GM12878 (cell line): Measurements from ENCODE around the gene MICB.

Experiments
- ESRRA ChIP-seq: IDR thresholded peaks from 2 replicates; pipeline ENCODE4 v1.6.1; 2012; ENCODE audit warnings: mild to moderate bottlenecking, low read length, improper control_type of control experiment
- RAD21 ChIP-seq: IDR thresholded peaks from 2 replicates; pipeline ENCODE4 v1.6.1; 2011; ENCODE audit warnings: mild to moderate bottlenecking, low read depth, low read length, moderate library complexity; ENCODE audit not compliant: insufficient read depth
- RFX5 ChIP-seq: IDR thresholded peaks from 2 replicates; pipeline ENCODE4 v1.6.1; 2011; ENCODE audit warnings: low read depth, low read length, improper control_type of control experiment
- TBL1XR1 ChIP-seq: IDR thresholded peaks from 2 replicates; pipeline ENCODE4 v1.6.1; 2012; ENCODE audit warnings: low read depth, low read length, improper control_type of control experiment
- ZNF274 ChIP-seq: IDR thresholded peaks from one replicate; pipeline ENCODE4 v1.8.0; 2011; ENCODE audit not compliant: insufficient read length, insufficient read depth
- TF ChIP-seq, protein P1 (sequence below), 3 experiments: IDR thresholded peaks in 2 of 3; conservative IDR thresholded peaks in 1 of 3; 2 replicates each; pipeline ENCODE4 v1.5.1; 2011; ENCODE audit warnings: low read depth in 3 of 3, low read length in 3 of 3, mild to moderate bottlenecking in 3 of 3, control low read depth in 2 of 3, moderate library complexity in 2 of 3, inconsistent platforms in 1 of 3, mixed read lengths in 1 of 3; ENCODE audit not compliant: control insufficient read depth in 2 of 3, insufficient read depth in 1 of 3; ENCODE audit errors: extremely low read depth in 1 of 3
- TF ChIP-seq, protein P2 (sequence below): IDR thresholded peaks from 2 replicates; pipeline ENCODE4 v1.6.1; 2012; ENCODE audit warnings: low read depth, low read length, improper control_type of control experiment

DNA sequence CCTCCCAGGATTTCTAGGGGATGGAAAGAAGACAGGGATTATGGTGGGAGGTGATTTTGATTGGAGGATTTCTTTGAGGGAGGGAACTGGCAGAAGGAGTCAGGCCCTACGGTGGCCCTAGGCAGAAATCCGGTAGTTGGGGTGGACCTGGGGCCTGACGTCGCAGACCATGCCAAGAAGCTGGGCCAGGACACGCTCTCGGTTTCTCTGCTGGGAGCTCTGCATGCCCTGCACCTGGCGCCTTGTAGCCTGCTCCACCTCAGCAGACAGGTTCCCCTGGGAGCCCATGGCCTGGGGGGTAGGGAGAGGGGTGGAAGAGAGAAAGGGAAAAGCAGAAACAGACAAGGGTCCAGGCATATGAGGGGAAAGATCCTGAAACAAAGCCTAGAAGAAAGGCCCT, 47.3 kb downstream of the MICB start:
- TF ChIP-seq RFX5 (no peak), ESRRA (no peak), ZNF274 (no peak), RAD21 (no peak), TBL1XR1 (no peak)
- TF ChIP-seq, protein P1, sequence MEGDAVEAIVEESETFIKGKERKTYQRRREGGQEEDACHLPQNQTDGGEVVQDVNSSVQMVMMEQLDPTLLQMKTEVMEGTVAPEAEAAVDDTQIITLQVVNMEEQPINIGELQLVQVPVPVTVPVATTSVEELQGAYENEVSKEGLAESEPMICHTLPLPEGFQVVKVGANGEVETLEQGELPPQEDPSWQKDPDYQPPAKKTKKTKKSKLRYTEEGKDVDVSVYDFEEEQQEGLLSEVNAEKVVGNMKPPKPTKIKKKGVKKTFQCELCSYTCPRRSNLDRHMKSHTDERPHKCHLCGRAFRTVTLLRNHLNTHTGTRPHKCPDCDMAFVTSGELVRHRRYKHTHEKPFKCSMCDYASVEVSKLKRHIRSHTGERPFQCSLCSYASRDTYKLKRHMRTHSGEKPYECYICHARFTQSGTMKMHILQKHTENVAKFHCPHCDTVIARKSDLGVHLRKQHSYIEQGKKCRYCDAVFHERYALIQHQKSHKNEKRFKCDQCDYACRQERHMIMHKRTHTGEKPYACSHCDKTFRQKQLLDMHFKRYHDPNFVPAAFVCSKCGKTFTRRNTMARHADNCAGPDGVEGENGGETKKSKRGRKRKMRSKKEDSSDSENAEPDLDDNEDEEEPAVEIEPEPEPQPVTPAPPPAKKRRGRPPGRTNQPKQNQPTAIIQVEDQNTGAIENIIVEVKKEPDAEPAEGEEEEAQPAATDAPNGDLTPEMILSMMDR (IDR thresholded peaks at IDR 0.05 in 2 of 3, conservative IDR thresholded peaks at IDR 0.05 in 1 of 3; ENCODE audit: control insufficient read depth in 2 of 3, extremely low read depth in 1 of 3, insufficient read depth in 1 of 3, low read depth in 3 of 3, low read length in 3 of 3): no peak
- TF ChIP-seq, protein P2, sequence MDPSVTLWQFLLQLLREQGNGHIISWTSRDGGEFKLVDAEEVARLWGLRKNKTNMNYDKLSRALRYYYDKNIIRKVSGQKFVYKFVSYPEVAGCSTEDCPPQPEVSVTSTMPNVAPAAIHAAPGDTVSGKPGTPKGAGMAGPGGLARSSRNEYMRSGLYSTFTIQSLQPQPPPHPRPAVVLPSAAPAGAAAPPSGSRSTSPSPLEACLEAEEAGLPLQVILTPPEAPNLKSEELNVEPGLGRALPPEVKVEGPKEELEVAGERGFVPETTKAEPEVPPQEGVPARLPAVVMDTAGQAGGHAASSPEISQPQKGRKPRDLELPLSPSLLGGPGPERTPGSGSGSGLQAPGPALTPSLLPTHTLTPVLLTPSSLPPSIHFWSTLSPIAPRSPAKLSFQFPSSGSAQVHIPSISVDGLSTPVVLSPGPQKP: no peak
